HG02981 (cell line): Measurements from ENCODE around the gene KCNS1.

Source experiments
- ATAC-seq: cut with Tn5 transposase; IDR thresholded peaks from one replicate; pipeline ENCODE4 v1.9.1; 2021; ENCODE audit warnings: mild to moderate bottlenecking, moderate library complexity; ENCODE audit not compliant: unreplicated experiment

Gene KCNS1

GRCh38 chr20:45111285-45111684, 10.4 kb upstream of the KCNS1 start:
- ATAC-seq, result no peak

DNA sequence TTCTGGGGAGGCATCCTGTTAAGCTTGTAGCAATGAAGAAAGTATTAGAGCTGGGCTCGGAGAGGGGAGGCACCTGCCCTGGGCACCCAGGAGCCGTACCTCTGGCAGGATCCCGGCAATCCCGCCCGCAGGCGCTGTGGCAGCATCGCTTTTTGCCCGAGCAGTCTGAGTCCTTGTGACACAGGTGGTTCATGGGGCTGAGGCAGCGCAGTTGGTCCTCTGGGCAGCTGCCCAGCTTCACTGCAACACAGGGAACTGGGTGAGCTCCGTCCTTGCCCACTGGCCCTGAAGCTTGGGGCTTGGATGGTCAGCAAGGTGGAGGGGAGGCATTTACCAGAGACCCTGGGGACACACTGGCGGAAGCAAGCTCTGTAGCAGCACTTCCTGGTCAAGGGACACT, 9.4 kb upstream of the KCNS1 start:
- ATAC-seq, result no peak

- no peak for ATAC-seq
These were observed 8.7 kb upstream of the KCNS1 start for GRCh38 chr20:45109634-45110033.

DNA sequence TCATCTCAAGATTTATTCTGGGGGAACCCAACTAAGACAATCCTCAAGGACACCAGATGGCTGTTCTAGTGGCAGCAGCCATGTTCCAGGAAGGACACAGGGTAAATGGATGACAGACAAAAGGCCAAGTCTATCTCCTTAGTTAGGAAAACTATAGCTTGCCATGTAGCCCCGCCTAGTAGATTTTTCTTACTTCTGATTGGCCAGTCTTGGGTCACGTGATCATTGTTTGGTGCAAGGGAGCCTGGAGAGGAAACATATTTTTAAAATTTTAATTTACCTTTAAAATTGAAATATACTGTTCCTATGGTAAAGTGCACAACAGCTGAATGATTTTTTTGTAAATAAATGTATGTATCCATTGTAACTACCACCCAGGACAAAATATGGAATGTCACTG, 4.4 kb upstream of the KCNS1 start:
- no peak for ATAC-seq

DNA sequence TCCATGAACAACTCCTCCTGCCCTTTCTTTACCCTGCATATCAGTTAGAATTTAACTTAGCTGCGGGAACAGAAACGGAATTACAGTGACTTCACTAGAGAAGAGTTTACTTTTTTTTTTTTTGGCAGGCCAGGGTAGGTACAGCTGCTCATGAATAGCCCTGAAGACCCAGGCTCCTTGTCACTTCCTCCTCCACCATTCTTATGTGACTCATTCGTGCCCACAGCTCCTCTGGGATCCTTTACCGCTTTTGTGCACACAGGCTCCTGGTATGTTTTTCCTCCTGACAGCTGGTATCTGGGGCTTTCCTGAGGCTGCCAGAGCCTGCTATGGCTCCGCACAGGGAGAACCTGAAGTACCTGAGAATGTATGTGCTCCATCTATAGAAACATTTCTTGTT, 3.9 kb upstream of the KCNS1 start:
- no peak for ATAC-seq

DNA sequence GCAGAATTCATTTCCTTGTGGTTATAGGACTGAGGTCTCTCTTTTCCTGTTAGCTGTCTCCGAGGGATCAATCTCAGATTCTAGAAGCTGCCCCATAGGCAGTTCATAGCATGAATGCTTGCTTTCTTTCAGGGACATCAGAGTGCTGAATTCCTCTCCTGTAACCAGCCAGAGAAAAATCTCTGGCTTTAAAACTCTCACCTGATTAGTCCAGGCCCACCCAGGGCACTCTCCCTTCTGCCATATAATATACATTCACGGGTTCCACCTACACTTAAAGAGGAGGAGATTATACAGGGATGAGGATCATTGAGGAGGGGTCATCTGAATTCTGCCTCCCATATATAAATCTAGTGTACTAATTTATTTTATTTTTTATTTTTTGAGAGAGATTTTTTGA, 2.1 kb upstream of the KCNS1 start:
- no peak for ATAC-seq

GRCh38 chr20:45101333-45101850, 465 bp upstream of the KCNS1 start:
- ATAC-seq, result no peak

DNA sequence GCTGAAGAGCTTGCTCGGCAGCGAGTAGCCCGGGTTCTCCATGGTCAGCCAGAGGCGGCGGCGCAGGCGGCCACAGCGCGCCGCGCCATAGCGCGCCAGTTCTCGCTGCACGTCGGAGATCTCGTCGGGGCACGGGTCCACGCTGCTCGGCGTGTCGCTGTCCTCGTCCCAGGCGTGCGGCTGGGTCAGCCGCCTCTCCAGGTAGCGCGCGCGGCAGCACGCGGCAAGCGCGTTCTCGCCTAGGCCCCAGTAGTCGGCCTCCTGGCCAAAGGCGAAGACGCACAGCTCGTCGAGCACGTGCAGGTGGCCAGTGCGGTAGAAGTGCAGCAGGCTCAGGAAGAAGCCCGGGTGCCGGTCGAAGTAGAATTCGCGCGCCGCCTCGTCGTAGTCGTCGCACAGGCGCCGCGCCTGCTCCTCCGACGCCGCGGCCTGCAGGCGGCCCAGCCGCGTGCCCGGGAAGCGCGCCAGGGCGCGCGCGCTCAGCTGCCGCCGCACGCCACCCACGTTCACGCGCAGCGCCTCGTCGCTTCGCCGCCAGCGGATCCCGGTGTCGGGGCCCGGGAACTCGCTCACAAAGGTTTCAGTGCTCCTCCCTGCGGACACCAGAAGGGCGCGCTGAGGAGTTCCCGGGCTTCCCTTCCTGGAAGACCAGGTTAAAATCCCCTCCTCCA, 2.7 kb downstream of the KCNS1 start:
- no peak for ATAC-seq

- no peak for ATAC-seq
These were observed 3.3 kb downstream of the KCNS1 start for GRCh38 chr20:45097485-45098102.

GRCh38 chr20:45096781-45097180, 4.1 kb downstream of the KCNS1 start:
- no peak for ATAC-seq

- ATAC-seq, result no peak
These were observed 5.1 kb downstream of the KCNS1 start for GRCh38 chr20:45095805-45096238.

- no peak for ATAC-seq
These were observed 5.9 kb downstream of the KCNS1 start for GRCh38 chr20:45094864-45095574.

DNA sequence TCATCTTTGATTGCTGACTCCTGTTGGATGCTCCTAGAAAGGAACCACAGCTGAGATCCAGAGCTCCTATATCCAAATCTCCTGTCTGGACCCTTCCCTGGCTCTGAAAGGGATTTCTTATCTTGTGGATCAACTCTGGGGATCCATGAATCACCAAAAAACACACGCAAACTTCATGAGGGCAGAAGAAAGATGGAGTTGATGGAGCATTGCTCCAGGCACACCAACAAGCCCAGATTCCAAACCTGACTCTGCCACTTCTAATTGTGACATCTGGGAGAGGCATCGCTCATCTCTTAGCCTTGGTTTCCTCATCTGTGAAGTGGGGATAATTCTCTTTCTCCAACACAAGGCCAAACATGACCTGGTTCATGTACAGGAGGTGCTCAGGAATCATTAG, 6.7 kb downstream of the KCNS1 start:
- ATAC-seq, result no peak

DNA sequence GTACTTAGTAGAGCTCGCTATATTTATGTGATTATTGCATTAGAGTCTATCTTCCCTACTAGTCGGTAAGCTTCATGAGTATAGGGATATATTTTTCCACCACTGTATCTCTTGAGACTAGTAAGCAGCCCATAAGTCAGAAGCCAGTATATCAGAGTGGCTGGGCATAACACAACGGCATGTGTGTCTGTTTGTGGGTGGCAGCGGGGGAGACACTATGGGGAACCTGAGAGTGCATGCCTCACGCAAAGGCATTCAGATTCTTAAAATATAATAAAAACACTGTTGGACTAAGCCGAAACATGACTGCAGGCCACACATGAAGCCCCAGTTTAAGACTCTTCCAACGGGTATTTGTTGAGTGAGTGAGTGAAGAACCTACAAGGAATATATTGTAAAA, 8.0 kb downstream of the KCNS1 start:
- ATAC-seq, result no peak

DNA sequence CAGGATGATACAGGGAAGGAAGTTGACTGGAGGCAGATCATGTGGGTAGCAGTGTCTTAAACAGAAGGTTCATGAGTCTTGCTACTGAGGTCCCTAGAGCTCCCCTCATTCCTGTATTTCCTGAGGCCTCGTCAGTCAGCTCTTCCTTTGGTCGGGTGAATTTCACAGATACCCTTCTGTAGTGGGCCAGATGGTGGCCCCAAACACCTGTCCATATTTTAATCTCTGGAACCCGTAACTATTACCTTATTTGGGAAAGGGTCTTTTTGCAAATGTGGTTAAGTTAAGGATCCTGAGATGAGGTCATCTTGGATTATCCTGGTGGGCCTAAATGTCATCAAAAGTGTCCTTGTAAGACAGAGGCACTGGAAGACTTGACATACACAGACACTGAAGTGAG, 9.6 kb downstream of the KCNS1 start:
- no peak for ATAC-seq

DNA sequence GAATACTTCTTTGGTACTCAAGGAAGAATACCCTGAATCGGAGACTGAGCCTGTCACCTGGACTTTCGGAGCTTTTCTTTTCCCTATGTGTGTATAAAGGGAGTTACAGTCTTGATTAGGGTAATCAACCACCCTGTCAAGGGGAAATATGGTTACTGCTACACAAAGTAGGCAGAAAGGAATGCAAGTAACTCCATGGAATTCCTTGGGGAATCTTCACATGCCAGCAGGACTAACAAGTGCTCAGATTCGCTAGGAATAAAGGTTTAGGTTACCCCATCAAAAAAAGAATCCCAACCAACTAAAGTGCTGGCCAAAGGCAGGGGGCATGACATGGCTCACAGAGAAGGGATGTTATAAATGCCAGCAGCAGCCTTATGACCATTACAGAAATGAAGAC, 10.4 kb downstream of the KCNS1 start:
- no peak for ATAC-seq

- no peak for ATAC-seq
These were observed 12.7 kb downstream of the KCNS1 start for GRCh38 chr20:45088247-45088646.

GRCh38 chr20:45087814-45088213, 13.1 kb downstream of the KCNS1 start:
- ATAC-seq, result no peak

DNA sequence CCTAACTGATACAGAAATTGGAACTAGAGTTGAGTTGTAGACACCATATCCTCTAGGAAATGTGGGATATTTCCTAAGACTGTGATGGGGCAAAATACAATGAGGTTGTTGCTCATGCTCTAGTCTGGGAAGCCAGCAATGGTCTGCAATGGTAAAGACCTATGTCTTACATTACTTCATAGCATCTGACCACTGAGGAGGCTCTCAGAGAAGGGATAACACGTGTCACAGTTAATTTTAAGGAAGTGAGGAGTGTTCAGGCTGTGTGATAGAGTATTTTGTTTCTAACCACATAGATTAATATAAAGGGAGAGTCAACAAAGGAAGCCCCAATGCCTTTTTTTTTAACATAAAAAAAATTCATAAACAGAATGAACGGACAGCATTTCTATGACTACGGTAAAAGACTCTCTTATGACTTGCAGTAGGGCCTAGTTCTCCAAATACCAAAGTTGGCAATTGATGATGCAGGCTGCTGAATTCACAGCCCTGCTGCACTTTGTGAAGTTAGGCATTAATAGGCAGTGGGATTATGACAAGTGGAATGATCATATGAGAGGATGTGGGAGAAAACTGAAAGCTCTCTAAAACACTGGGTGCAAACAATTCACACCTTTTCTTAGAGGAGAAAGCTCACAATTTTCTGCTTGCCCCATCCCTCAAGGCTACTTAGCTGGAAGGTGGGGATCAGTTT, 13.7 kb downstream of the KCNS1 start:
- no peak for ATAC-seq

GRCh38 chr20:45085867-45086266, 15.1 kb downstream of the KCNS1 start:
- ATAC-seq, result no peak

GRCh38 chr20:45085289-45085688, 15.6 kb downstream of the KCNS1 start:
- ATAC-seq, result no peak
